Neural progenitor cell (in vitro differentiated cells): Measurements from ENCODE around the gene ZNF280A. TPM values are rescaled to one million over a fixed set of nuclear protein-coding genes. Genes with fewer than 3 reads are reported as not detected.

Experiments used
- DNase-seq: peaks from one replicate; pipeline ENCODE4 v3.0.0-alpha.2; 2016; ENCODE audit warnings: low spot score
- H2AFZ ChIP-seq: fragments of 200-600 bp; sonication (generic); replicated peaks from 2 replicates; pipeline ENCODE4 v1.6.1; 2016; ENCODE audit warnings: antibody characterized with exemption
- H3F3A ChIP-seq: fragments of 200-600 bp; sonication (generic); 2 replicates; pipeline ENCODE4 v1.6.1; 2016; ENCODE audit warnings: antibody characterized with exemption, low read depth
- H3K27ac ChIP-seq: fragments of 200-600 bp; sonication (generic); 2 replicates; pipeline ENCODE4 v1.5.1; 2016; ENCODE audit warnings: mild to moderate bottlenecking
- H3K27me3 ChIP-seq: fragments of 200-600 bp; sonication (generic); 2 replicates; pipeline ENCODE4 v1.6.1; 2016; ENCODE audit warnings: mild to moderate bottlenecking, moderate library complexity
- H3K36me3 ChIP-seq: fragments of 200-600 bp; sonication (generic); 2 replicates; pipeline ENCODE4 v1.5.1; 2016
- H3K4me1 ChIP-seq: fragments of 200-600 bp; sonication (generic); 2 replicates; pipeline ENCODE4 v1.6.1; 2016; ENCODE audit warnings: mixed run types
- H3K4me2 ChIP-seq: fragments of 200-600 bp; sonication (generic); 2 replicates; pipeline ENCODE4 v1.6.1; 2016
- H3K4me3 ChIP-seq: fragments of 200-600 bp; sonication (generic); 2 replicates; pipeline ENCODE4 v1.5.1; 2016
- H3K79me2 ChIP-seq: fragments of 200-600 bp; sonication (generic); 2 replicates; pipeline ENCODE4 v1.6.1; 2016; ENCODE audit warnings: low read depth
- H3K9ac ChIP-seq: fragments of 200-600 bp; sonication (generic); 2 replicates; pipeline ENCODE4 v1.6.1; 2016
- H3K9me3 ChIP-seq: fragments of 200-600 bp; sonication (generic); 2 replicates; pipeline ENCODE4 v1.5.1; 2016; ENCODE audit warnings: low read depth
- H4K20me1 ChIP-seq: fragments of 200-600 bp; sonication (generic); 2 replicates; pipeline ENCODE4 v1.6.1; 2016; ENCODE audit warnings: low read depth
- H3K27ac Mint-ChIP-seq: 3 replicates; pipeline ENCODE4 v1.8.0; 2021; ENCODE audit warnings: mixed read lengths
- H3K27me3 Mint-ChIP-seq: 2 replicates; pipeline ENCODE4 v1.8.0; 2022; ENCODE audit warnings: low read depth, mild to moderate bottlenecking, inconsistent platforms, moderate library complexity, mixed read lengths; ENCODE audit not compliant: insufficient read depth
- H3K36me3 Mint-ChIP-seq: 3 replicates; pipeline ENCODE4 v1.8.0; 2021; ENCODE audit warnings: mixed read lengths
- H3K4me1 Mint-ChIP-seq: 3 replicates; pipeline ENCODE4 v1.8.0; 2021; ENCODE audit warnings: mixed read lengths
- H3K4me3 Mint-ChIP-seq: 3 replicates; pipeline ENCODE4 v1.8.0; 2021; ENCODE audit warnings: mild to moderate bottlenecking, moderate library complexity, mixed read lengths
- H3K9me3 Mint-ChIP-seq: 3 replicates; pipeline ENCODE4 v1.8.0; 2020; ENCODE audit warnings: mixed read lengths
- EZH2 ChIP-seq: fragments of 200-600 bp; sonication (generic); IDR thresholded peaks from 2 replicates; pipeline ENCODE4 v1.6.1; 2017; ENCODE audit warnings: antibody characterized with exemption, mild to moderate bottlenecking, moderate library complexity
- EZH2phosphoT487 ChIP-seq: fragments of 200-600 bp; sonication (generic); IDR thresholded peaks from 2 replicates; pipeline ENCODE4 v1.6.1; 2017; ENCODE audit warnings: antibody characterized with exemption
- total RNA-seq: library from RNA; depleted of rRNA; stranded (reverse); fragments of >200 nt; gene quantifications from 2 replicates; pipeline ENCODE4 v1.2.3, GENCODE V29; 2015; ENCODE audit warnings: low replicate concordance
- TF ChIP-seq, protein P1 (sequence below): fragments of 200-600 bp; sonication (generic); IDR thresholded peaks from 2 replicates; pipeline ENCODE4 v1.5.1; 2017; ENCODE audit warnings: antibody characterized with exemption, mild to moderate bottlenecking

Gene ZNF280A
- total RNA-seq, 1 donor from 2014 or later = 3.7 TPM

DNA sequence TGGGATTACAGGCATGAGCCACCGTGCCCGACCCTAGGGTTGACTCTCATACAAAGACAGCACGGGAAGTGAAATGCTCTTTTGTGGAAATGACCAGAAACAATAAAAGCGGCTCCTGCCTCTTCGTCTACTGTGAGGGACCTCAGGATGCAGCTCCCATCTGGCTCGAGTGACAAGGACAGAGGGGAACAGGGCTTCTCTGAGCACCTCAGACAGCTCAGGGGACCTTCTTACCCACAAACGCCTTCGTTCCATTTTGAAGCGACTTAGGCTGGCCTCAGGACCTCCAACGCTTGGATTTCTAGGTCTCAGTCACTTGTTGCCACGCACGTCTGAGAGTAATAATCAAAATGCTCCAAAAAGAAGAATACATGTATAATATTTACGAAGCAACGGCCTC, 36.5 kb upstream of the ZNF280A start:
- H3K4me2 ChIP-seq = no peak overlapping the region
- Mint-ChIP-seq H3K9me3 (no peaks in the 10 kb centered on the region), H3K36me3 (no peaks in the 10 kb centered on the region), H3K27me3 (peaks cover 3% of the 10 kb centered on the region), H3K4me3 (no peak overlapping the region), H3K27ac (no peak overlapping the region), H3K4me1 (no peaks in the 10 kb centered on the region)
- H3K4me3 ChIP-seq = no peak overlapping the region
- TF ChIP-seq, protein P1, sequence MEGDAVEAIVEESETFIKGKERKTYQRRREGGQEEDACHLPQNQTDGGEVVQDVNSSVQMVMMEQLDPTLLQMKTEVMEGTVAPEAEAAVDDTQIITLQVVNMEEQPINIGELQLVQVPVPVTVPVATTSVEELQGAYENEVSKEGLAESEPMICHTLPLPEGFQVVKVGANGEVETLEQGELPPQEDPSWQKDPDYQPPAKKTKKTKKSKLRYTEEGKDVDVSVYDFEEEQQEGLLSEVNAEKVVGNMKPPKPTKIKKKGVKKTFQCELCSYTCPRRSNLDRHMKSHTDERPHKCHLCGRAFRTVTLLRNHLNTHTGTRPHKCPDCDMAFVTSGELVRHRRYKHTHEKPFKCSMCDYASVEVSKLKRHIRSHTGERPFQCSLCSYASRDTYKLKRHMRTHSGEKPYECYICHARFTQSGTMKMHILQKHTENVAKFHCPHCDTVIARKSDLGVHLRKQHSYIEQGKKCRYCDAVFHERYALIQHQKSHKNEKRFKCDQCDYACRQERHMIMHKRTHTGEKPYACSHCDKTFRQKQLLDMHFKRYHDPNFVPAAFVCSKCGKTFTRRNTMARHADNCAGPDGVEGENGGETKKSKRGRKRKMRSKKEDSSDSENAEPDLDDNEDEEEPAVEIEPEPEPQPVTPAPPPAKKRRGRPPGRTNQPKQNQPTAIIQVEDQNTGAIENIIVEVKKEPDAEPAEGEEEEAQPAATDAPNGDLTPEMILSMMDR = no peak
- no peak for TF ChIP-seq EZH2
- no peak for TF ChIP-seq EZH2phosphoT487
- no peaks in the 10 kb centered on the region for H3K4me1 ChIP-seq
- peaks cover 76% of the 10 kb centered on the region for H3K27me3 ChIP-seq
- H3F3A ChIP-seq = no peaks in the 10 kb centered on the region
- no peaks in the 10 kb centered on the region for H3K9me3 ChIP-seq
- H3K79me2 ChIP-seq = no peaks in the 10 kb centered on the region
- H2AFZ ChIP-seq = no peak overlapping the region
- H4K20me1 ChIP-seq = no peaks in the 10 kb centered on the region
- no peaks in the 10 kb centered on the region for H3K36me3 ChIP-seq
- H3K9ac ChIP-seq = no peak overlapping the region
- DNase-seq = no peak
- no peak overlapping the region for H3K27ac ChIP-seq

DNA sequence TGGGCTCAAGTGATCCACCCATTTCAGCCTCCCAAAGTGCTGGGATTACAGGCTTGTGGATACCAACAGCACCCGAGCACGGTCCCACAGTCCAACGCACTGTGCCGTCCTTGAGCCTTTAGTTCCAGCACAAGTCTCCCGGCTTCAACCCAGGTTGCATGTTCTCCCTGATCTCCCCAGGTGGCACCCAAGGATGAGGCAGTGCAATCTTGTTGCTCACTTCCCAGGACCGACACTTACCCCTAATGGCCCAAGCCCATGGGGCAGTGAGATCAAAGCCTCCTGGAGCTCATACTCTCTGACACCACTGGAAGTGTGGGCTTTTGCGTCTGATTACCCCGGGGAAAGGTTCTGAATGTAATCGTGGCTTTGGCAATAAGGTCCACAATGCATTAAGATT, 35.5 kb upstream of the ZNF280A start:
- H3K9ac ChIP-seq = no peak overlapping the region
- Mint-ChIP-seq H3K4me3 (no peak overlapping the region), H3K36me3 (no peaks in the 10 kb centered on the region), H3K4me1 (no peaks in the 10 kb centered on the region), H3K27ac (no peak overlapping the region), H3K9me3 (no peaks in the 10 kb centered on the region), H3K27me3 (peaks cover 3% of the 10 kb centered on the region)
- no peaks in the 10 kb centered on the region for H3K4me1 ChIP-seq
- no peak for DNase-seq
- no peak overlapping the region for H3K4me2 ChIP-seq
- no peaks in the 10 kb centered on the region for H3K36me3 ChIP-seq
- no peak overlapping the region for H3K27ac ChIP-seq
- H3K9me3 ChIP-seq = no peaks in the 10 kb centered on the region
- no peaks in the 10 kb centered on the region for H4K20me1 ChIP-seq
- H3F3A ChIP-seq = no peaks in the 10 kb centered on the region
- no peaks in the 10 kb centered on the region for H3K79me2 ChIP-seq
- no peak overlapping the region for H3K4me3 ChIP-seq
- no peak overlapping the region for H2AFZ ChIP-seq
- H3K27me3 ChIP-seq = peaks cover 76% of the 10 kb centered on the region
- TF ChIP-seq EZH2 (no peak), EZH2phosphoT487 (no peak)
- TF ChIP-seq, protein P1 = no peak

DNA sequence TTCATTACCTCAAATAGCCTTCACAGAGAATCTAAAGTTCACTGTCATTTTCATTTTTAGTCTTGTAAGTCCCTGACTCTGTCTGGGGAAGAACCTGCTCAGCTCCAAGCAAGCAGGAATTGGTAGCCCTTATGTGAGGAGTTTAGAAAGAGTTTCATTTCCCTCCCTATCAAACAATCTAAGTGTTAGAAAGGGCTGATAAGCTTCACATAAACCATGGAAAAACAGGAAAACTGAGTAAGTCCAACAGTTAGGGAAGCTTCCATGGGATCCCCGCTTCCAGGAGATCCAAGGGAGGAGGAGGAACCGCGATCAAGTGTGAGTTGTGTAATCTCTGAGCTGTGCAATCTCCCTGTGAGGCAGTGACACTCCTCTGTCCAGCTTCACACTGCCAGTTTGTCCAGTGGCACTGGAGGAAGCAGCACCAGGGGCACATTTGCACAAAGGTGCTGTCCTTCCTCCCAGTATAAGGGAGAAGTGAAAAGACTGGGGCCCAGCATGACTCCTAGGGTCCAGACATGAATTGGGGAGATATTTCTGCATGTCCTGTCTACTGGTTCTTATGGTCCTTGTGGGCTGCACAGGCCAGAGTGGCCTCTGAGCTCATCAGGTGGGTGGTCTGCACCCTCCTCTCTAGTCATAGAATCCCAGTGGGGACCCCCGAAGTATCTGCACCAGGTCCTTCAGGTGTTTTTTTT, 34.7 kb upstream of the ZNF280A start:
- no peak overlapping the region for H3K4me2 ChIP-seq
- Mint-ChIP-seq H3K27me3 (peaks cover 4% of the 10 kb centered on the region), H3K4me3 (no peak overlapping the region), H3K9me3 (no peaks in the 10 kb centered on the region), H3K4me1 (no peaks in the 10 kb centered on the region), H3K36me3 (no peaks in the 10 kb centered on the region), H3K27ac (no peak overlapping the region)
- no peaks in the 10 kb centered on the region for H3K36me3 ChIP-seq
- H3K4me1 ChIP-seq = no peaks in the 10 kb centered on the region
- no peak overlapping the region for H2AFZ ChIP-seq
- H3K27ac ChIP-seq = no peak overlapping the region
- TF ChIP-seq, protein P1 = no peak
- TF ChIP-seq EZH2 = no peak
- no peak for TF ChIP-seq EZH2phosphoT487
- H3K4me3 ChIP-seq = no peak overlapping the region
- H4K20me1 ChIP-seq = no peaks in the 10 kb centered on the region
- H3K79me2 ChIP-seq = no peaks in the 10 kb centered on the region
- no peaks in the 10 kb centered on the region for H3K9me3 ChIP-seq
- no peak overlapping the region for H3K9ac ChIP-seq
- peaks cover 76% of the 10 kb centered on the region for H3K27me3 ChIP-seq
- DNase-seq = no peak
- no peaks in the 10 kb centered on the region for H3F3A ChIP-seq
